Loucy (cell line): ENCODE data around the gene MED4.

Source experiments
- EZH2phosphoT487 ChIP-seq: fragments of 200-600 bp; IDR thresholded peaks from 2 replicates; pipeline ENCODE4 v1.6.1; 2018; ENCODE audit warnings: antibody characterized with exemption, mild to moderate bottlenecking, moderate library complexity, borderline replicate concordance
- TF ChIP-seq, protein P1 (sequence below): fragments of 200-600 bp; sonication (generic); conservative IDR thresholded peaks from 2 replicates; pipeline ENCODE4 v1.5.1; 2014; ENCODE audit warnings: mild to moderate bottlenecking, antibody characterized with exemption, low read length

DNA sequence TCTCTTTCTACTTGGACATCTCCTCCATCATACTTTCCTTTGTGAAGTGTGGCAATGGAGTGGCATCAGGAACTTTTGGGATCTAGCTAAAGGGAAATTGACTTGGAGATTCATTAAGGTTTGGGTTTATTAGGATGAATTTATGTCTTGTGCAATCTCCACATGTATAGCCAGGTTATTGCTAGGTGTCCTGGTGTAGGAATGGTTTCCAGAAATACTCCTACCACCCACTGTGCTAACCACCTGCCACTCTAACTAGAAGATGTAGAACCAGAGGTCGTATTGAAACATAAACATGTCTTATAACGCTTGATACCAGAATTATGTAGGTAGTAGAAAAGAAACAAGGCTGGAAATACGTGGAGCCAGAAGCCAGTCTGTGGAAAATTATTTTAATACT lies 38.1 kb upstream of the MED4 start:
- TF ChIP-seq, protein P1, sequence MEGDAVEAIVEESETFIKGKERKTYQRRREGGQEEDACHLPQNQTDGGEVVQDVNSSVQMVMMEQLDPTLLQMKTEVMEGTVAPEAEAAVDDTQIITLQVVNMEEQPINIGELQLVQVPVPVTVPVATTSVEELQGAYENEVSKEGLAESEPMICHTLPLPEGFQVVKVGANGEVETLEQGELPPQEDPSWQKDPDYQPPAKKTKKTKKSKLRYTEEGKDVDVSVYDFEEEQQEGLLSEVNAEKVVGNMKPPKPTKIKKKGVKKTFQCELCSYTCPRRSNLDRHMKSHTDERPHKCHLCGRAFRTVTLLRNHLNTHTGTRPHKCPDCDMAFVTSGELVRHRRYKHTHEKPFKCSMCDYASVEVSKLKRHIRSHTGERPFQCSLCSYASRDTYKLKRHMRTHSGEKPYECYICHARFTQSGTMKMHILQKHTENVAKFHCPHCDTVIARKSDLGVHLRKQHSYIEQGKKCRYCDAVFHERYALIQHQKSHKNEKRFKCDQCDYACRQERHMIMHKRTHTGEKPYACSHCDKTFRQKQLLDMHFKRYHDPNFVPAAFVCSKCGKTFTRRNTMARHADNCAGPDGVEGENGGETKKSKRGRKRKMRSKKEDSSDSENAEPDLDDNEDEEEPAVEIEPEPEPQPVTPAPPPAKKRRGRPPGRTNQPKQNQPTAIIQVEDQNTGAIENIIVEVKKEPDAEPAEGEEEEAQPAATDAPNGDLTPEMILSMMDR = no peak
- TF ChIP-seq EZH2phosphoT487 = no peak
